ENCODE measurements around the gene PKD2L1.

Gene PKD2L1

DNA sequence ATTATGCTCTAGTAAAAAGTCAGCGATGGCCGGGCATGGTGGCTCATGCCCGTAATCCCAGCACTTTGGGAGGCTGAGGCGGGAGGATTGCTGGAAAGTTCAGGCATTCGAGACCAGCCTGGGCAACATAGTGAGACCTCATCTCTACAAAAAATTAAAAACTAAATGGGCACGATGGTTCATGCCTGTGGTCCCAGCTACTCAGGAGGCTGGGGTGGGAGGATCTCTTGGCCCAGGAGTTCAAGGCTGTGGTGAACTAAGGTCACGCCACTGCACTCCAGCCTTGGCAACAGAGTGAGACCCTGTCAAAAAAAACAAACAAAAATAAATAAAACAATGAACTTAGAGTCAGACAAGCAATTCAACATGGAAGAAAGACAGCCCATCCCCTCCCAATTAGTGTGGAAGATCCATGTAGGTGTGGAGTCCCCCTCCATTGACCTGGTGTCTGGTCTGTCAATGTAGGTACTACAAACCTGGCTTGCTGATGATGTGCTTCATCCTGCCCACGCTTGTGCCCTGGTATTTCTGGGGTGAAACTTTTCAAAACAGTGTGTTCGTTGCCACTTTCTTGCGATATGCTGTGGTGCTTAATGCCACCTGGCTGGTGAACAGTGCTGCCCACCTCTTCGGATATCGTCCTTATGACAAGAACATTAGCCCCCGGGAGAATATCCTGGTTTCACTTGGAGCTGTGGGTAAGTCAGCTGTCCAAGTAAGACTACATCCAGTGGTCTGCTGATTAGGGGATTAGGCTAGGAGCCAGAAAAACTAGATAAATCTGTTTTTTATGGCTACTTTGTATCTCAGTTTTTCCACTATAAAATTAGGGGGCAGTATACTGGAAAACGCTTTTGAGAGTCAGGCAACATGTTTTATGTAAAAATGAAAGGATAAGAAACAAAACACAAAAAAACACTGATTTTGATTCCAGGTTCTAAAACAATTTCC lies 26.3 kb upstream of the PKD2L1 start:
- DNase-seq (ENCODE audit: low read depth): no peak

DNA sequence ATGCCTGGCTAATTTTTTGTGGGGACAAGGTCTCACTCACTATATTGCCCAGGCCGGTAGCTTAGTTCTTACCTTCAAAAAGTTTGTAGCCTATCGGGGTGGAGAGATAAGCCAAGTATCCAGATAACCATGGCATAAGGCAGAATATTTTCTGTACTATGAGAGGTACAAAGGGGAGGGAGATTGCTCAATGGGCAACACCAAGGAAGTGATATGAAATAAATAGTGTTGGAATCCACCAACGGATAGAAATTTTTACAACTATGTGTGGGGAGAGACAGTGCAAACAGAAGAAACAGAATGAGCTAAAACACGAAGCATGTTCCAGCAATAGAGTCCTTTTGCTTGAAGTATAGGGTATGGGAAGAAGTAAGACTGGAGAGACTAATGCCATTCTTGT lies 25.1 kb upstream of the PKD2L1 start:
- no peak for DNase-seq (ENCODE audit: low read depth)

DNA sequence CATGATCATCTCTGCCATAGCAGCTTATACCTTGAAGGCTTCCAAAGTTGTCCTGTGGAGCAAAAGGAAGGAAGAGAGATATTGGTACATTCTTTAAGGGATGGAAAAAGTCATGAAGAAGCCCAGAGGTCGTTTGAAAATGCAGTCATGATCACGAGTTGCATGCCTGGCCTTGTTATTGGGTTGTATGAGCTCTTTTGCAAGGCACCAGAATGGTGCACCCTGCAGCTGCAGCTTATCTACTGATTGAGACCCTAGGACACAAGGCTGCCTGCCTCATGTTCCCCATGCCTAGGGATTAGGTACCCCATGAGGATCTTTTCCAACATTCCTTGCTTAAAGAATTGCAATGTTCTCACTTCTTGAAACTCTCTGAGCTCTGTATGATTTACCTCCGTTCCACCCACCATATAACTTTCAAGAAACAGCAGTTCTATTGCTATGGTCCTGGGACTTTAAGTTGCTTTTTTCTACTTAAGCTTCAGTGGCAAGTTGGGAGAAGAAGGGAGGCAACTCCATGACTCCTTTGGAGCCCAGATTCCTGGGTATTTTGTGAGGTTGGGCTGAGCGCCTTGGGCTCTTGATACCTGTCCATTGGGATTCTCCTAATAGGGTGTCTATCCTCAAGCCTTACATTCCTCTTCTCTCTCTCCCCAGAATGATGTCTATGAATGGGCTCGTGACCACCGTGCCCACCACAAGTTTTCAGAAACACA lies 23.9 kb upstream of the PKD2L1 start:
- no peak for DNase-seq (ENCODE audit: low read depth)

DNA sequence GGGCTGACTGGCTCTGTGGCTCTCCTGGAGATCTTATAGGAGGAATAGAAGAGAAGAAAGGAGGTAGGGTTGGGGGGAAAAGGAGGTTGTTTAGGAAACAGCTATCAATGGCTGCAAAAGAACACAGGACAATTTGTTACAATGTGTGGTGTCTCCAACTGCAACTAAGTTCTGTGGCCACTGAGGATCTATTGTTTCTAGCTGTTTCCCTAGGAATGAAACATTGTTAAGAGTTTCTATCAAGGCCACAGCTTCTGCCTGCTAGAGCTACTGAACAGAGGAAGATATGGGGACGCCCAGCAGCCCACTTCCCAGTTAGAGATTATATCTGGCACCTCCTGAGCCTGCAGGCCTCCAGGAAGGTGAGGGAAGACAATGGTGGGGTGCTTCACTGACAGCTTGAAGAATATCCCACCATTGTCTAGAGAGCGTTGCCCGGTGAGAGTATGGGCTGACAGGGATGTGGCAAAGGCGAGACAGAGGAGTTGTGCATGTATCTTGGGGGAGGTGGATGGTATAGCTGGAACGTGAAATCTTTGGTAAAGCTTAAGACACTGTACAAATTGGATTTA lies 21.0 kb upstream of the PKD2L1 start:
- no peak for DNase-seq (ENCODE audit: low read depth)

DNA sequence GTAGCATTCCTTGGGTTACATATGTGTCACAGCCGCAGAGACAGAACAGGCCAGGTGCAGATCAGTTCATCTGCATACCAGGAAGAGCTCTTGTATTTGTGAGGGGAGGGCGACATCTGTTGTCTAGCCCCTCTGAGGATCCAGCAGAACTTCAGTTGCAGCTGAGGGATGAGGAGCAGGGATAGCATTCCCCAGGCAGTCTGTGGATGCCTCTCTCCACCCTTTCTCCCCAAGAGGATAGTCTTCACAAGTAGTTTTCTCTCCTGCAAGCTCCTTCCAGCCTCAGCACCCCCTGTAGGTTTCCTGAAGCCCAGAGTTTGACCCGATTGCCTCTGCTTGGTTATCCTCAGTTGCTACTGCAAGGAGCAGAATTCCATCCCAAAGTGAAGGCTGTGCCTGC lies 19.6 kb upstream of the PKD2L1 start:
- DNase-seq (ENCODE audit: low read depth): no peak

DNA sequence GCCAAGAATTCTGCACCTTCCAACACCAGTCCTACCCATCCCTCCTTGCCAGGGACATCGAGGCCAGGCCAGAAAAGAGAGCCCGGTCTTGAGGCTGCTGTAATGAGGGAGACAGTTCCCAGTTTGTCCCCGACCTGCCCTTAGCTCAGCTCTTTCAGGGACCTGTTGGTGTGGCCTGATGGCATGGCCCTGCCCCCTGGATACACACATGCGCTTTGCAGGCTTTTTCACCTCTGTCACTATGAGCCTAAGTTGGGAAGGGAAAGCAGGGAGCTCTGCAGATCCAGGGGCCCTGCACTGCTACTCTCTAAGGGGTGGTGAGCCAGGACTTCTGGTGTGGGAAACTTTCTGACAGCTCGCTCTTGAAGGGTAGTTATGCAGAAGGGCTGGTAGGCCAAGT lies 19.1 kb upstream of the PKD2L1 start:
- DNase-seq (ENCODE audit: low read depth): no peak

DNA sequence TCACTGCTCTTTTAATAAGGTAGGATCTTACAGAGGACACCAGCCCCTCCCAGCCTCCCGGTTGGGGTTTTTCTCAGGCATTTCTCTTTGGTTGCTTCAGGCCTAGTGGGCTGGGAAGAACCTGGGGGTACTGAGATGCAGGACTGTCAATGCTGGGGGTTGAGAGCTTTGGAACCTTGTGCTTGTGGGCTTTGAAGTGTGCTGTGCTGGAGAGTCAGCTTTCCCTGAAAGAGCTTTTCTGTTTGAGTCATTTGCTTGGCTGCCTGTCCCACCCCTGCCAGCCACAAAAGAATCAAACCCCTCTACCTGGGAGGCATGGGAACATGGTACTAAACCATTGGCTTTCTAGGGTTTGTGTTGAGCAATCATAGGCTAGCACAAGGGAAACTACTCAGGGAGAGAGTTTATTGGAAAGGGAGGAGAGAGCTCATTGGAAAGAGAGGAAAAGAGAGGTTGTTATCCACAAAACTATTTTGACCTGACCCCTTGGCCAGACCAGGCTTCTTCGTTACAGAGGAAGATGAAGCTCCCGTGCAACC lies 18.4 kb upstream of the PKD2L1 start:
- no peak for DNase-seq (ENCODE audit: low read depth)

DNA sequence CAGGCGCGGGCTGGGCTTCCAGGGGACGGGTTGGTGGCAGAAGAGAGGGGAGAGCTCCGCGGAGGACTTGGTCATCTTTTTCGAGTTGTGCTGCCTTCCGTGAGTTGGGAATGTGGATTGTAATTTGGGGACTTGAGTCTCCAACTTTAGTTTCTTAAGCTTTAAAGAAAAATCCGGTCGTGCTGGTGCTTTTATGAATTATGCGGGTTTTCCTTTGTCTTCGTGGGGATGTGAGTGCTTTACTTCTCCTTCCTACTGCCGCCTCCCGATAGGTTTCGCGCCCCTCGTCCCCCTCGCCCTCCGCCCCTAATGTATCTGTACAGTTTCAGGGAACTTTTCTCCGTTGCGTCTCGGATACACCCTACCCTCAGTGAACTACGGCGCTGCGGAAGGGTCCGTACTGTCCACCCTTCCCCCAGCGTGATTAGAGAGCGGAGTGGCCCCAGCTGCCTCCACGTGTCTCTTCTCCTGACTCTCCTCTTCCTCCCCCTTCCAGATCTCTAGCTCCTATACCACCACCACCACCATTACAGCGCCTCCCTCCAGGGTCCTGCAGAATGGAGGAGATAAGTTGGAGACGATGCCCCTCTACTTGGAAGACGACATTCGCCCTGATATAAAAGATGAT lies 17.7 kb upstream of the PKD2L1 start:
- no peak for DNase-seq (ENCODE audit: low read depth)

DNA sequence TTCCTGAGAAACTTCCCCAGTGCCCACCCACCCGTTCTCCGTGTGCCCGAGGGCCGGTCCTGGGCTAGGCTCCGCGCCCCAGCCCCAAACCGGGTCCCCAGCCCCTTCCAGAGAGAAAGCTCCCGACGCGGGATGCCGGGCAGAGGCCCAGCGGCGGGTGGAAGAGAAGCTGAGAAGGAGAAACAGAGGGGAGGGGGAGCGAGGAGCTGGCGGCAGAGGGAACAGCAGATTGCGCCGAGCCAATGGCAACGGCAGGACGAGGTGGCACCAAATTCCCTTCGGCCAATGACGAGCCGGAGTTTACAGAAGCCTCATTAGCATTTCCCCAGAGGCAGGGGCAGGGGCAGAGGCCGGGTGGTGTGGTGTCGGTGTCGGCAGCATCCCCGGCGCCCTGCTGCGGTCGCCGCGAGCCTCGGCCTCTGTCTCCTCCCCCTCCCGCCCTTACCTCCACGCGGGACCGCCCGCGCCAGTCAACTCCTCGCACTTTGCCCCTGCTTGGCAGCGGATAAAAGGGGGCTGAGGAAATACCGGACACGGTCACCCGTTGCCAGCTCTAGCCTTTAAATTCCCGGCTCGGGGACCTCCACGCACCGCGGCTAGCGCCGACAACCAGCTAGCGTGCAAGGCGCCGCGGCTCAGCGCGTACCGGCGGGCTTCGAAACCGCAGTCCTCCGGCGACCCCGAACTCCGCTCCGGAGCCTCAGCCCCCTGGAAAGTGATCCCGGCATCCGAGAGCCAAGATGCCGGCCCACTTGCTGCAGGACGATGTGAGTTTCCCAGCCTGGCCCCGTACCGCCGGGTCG lies 16.9 kb upstream of the PKD2L1 start, which contains the start of gene SCD:
Gene SCD (plus strand): TSS at position 469 of the 803 bp plus-strand sequence. CDS start 272 bp downstream, at position 741.
- DNase-seq (ENCODE audit: low read depth): peak; percentile 83

DNA sequence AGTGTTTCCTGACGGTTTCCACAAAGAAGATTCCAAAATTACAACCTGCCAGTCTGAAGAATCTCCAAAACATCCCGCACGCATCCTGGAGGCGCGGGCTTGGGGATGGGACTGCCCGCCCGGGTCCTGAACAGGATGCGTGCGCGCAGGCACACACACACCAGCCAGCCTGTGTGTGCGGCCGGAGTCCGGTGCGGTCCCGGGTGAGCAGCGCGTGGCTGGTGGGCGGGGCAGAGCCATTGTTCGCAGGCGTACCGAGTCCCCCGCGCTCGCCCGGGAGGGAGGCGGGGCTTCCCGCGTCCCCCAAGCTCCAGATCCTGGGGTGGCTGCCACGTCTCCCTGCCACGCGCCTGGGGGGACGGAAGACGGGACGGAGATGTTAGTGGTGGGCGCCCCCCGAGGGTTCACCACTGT lies 16.3 kb upstream of the PKD2L1 start:
- peak; percentile 80 for DNase-seq (ENCODE audit: low read depth)

DNA sequence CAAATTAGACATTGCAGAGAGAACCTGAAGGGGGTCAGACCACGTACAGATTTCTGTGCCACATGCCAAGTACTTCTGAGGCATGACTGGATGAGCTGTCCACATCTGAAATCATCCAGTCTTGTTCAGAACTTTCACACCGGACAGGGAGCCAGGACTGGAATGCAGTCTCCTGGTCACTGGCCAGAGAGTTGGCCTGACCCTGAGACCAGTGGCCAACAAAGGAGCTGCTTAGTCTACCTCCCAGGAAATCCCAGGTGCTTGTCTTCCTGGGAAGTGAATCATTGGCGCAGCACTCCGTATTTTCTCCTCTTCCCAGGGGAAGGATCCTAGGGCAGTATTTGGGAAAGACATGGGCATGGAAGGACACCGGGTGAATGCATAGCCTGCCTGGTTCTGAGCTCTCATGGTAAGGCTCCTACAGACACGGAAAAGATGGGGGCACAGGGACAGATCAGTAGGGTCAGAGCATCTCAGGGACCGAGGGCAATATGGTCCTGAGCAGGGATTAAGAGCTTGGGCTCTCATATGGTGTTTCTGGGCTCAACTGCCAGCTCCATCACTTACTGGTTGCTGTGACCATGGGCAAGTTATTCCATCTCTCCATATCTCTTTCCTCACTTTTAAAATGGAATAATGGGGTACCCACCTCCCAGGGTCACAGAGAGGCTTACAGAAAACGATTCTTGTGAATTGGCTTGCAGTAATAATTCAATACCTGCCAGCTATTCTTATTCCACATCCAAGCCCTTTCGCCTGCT lies 15.7 kb upstream of the PKD2L1 start:
- DNase-seq (ENCODE audit: low read depth): no peak

DNA sequence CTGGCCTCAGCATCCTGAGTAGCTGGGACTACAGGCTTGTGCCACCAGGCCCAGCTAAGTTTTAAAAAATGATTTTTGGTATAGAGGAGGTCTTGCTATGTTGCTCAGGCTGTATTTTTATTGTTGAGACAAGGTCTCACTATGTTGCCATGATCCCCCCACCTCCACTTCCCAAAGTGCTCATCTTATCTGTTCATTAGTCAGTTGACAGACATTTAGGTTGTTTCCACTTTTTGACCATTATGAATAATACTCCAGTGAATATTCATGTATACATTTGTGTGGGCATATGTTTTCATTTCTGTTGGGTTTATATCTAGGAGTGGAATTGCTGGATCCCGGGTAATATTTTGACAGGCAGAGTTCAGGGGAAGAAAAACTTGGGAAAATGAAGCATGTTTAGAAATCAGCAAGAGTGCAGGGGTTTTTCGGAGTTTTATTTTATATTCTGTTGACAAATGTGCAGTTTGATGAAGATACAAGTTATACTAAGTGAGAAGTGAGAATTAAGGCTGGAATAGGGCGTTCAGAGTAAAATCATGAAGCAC lies 14.3 kb upstream of the PKD2L1 start:
- DNase-seq (ENCODE audit: low read depth): no peak

DNA sequence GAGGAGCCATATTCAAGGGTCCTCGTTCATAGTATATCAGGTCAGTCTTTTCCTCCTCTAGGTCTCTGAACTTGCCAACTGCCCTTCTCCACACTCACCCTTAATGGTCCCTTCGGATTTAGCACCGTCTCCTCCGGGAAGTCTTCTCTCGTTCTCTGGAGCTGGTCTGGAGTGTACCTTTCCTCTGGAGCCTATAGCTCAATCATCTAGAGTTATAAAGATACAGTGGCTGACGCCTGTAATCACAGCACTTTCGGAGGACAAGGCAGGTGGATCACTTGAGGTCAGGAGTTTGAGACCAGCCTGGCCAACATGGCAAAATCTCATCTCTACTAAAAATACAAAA lies 12.6 kb upstream of the PKD2L1 start:
- no peak for DNase-seq (ENCODE audit: low read depth)

DNA sequence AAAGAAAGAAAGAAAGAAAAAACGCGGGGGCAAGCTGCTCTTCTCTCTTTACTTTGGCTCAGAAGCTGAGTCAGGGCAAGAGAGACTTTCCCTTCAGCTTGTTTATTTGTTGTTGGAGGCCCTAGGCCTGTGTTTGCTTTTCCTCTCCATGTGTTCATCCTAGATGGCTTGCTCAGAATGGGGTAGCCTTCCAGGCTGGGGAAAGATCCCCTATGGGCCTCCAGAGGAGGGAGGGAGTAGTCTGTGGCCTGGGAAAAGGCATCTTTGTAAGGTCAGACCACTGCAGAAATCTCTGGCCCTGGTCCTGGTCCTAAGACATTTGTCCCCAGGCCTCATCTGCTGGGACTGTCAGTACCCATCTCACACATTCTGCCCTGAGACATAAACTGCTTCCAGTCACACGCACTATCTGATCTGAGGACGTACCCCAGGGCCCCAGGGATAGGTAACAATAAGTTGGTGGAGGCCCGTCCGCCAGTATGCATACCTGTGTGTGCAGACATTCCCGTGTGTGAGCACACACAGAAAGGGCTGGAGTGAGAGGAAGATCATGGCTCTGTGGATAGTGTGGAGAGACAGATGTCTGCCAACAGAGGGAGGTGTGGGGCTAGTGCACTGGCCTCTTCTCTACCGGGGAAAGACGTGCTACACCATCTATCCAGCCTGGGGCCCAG lies 12.1 kb upstream of the PKD2L1 start:
- peak; percentile 34 for DNase-seq (ENCODE audit: low read depth)

DNA sequence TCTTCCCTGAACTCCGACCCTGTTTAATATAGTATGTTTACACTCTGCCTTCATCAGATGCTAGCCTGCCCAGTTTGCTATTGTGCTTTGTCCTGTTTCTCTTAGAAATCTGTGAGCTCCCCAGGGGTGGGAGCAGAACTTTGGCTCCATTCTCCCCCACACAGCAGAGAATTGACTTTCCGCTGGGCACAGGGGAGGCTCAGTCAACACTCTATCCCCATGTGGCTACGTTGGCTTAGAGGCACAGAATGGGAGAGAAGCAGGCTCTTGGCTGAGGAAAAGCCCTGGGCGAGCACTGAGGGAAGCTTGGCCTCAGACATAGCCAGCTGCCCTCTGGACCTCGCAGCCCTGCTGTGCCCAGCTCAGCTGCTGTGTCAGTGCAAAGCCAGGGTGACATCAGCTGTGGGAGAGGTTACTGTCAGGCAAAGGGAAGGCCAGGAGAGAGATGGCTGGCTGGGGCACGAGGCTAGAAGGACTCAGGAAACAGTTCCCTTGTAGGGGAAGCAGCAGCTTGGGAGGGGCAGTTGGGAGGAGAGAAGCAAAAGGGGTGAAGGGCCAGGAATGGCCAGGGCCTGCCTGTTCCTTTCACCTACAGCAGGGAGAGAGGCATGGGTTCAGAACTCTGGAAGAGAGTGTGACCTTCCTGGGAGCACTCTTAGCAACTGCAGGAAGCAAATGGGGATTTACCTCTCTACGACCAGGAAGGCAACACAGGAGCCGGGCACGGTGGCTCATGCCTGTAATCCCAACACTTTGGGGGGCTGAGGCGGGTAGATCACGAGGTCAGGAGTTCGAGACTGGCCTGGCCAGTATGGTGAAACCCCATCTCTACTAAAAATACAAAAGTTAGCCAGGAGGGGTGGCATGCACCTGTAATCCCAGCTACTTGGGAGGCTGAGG lies 11.2 kb upstream of the PKD2L1 start:
- DNase-seq (ENCODE audit: low read depth): no peak

DNA sequence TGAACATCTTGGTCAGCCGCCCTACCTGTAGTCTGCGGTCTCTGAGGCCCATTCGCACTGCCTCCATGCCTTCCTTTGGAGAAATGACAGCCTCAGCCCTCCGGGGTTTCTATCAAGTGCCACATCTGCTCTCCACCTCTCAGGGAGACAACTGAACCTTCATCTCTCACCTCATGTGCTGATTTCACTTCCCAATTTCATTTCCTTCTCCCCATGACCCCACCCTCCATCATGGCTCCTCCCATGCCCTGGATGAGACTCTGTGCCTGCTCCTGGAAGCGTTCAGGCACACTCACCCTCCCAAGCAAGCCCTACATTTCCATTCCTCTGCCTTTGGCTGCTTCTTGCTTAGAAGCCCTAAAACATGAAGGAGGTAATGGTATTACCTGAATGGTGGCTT lies 9.2 kb upstream of the PKD2L1 start:
- DNase-seq (ENCODE audit: low read depth): no peak

DNA sequence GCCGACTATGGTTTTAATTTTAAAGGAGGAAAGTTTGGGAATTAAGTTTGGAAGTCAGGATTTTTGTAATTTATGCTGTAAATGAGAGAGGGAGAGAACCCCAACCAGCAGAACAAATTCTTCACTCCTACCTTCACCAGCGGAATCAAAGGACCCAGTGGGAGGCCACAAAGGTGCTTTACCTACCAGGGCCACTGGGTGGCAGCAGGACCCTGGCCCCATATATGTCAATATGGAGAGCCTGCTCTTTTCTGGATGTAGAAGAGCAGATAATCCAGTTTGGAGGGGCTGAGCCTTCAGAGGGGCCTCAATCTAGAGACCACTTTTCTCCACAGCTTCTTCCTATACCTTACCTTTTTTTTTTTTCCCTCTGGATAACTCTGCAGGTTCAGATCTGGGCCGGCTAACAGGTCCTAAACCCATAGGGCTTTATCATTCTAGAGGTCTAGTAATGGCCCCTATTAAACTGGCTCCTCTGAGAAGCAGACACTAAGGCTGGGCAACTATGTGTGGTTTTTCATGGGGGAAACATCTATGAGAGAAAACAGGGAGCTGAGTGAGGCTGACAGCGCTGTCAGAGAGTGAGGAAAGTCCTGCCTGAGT lies 8.5 kb upstream of the PKD2L1 start:
- peak; percentile 71 for DNase-seq (ENCODE audit: low read depth)

DNA sequence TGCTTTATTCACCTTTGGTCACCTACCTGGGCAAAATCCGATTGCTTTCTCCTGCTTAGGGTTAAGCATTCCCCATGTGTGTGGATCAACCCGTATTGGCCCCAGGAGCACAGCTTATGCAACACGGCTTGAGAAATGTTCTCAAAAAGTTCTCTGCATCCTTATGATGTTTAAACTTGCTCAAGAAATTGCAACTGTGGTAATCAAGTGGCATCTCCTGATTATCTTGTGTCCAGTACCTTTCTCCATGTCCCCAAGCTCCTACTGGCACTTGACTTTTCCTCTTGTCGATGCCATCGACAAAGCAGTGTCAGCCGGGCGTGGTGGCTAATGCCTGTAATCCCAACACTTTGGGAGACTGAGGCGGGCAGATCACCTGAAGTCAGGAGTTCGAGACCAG lies 4.7 kb upstream of the PKD2L1 start:
- DNase-seq (ENCODE audit: low read depth): no peak
